Lung (tissue), 12 donors: ENCODE measurements around the gene DSTN. TPM values are rescaled to one million over a fixed set of nuclear protein-coding genes. Genes with fewer than 3 reads are reported as not detected.
A peak's percentile ranks its signal among the peaks of the same experiment; 100 is the strongest.

Source experiments
- ATAC-seq: fragments of 200-7000 bp; cut with Tn5 transposase; one replicate; pipeline ENCODE4 v1.9.1; 2020; ENCODE audit warnings: moderate number of reproducible peaks; ENCODE audit not compliant: insufficient read depth, low FRiP score
- DNase-seq, 3 donors: peaks; one replicate each; pipeline ENCODE4 v3.0.0-alpha.2; 2013 to 2017
- H3K27ac ChIP-seq, 2 donors: one replicate each; pipeline ENCODE4 v1.5.1; 2013; ENCODE audit warnings: mild to moderate bottlenecking in 2 of 2, moderate library complexity in 2 of 2, control low read depth in 1 of 2, inconsistent platforms in 1 of 2, low read depth in 1 of 2, low read length in 1 of 2
- H3K27me3 ChIP-seq, 3 donors: one replicate each; pipeline ENCODE4 v1.5.1; 2013; ENCODE audit warnings: low read length in 2 of 3; ENCODE audit not compliant: control insufficient read depth in 3 of 3, insufficient read depth in 3 of 3
- H3K36me3 ChIP-seq, 4 donors: one replicate each; pipeline ENCODE4 v1.5.1; 2013; ENCODE audit warnings: low read length in 4 of 4, mild to moderate bottlenecking in 1 of 4, moderate library complexity in 1 of 4; ENCODE audit not compliant: control insufficient read depth in 4 of 4, insufficient read depth in 4 of 4
- H3K4me1 ChIP-seq, 5 donors: one replicate each; pipeline ENCODE4 v1.5.1; 2013; ENCODE audit warnings: low read length in 5 of 5, mild to moderate bottlenecking in 2 of 5, moderate library complexity in 1 of 5; ENCODE audit not compliant: control insufficient read depth in 5 of 5, insufficient read depth in 5 of 5
- H3K4me3 ChIP-seq: one replicate; pipeline ENCODE4 v1.5.1; 2013; ENCODE audit warnings: mild to moderate bottlenecking, control low read depth, moderate library complexity
- H3K9ac ChIP-seq, 2 donors: one replicate each; pipeline ENCODE4 v1.5.1; 2013; ENCODE audit warnings: low read length in 2 of 2, control low read depth in 1 of 2; ENCODE audit not compliant: insufficient read depth in 1 of 2
- H3K9me3 ChIP-seq, 4 donors: one replicate each; pipeline ENCODE4 v1.5.1; 2013; ENCODE audit warnings: low read length in 3 of 4, mild to moderate bottlenecking in 1 of 4, moderate library complexity in 1 of 4; ENCODE audit not compliant: control insufficient read depth in 4 of 4, insufficient read depth in 3 of 4
- CTCF ChIP-seq: IDR thresholded peaks from 2 replicates; pipeline ENCODE4 v1.5.1; 2012; ENCODE audit warnings: mild to moderate bottlenecking; ENCODE audit errors: control extremely low read depth, extremely low read depth
- WGBS, 2 donors: extraction: QIAGEN DNeasy Blood & Tissue Kit; methylation state at CpG; one replicate each; pipeline ENCODE4 v1.1.7; 2013; 5-methylcytosine and 5-hydroxymethylcytosine counted together
- polyA plus RNA-seq, 2 donors: library from polyadenylated mRNA; stranded (reverse); fragments of 200-250 nt; gene quantifications; one replicate each; pipeline ENCODE4 v1.2.1, GENCODE V29; 2013
- total RNA-seq, 2 donors: library from RNA; depleted of rRNA in 1 of 2; stranded (reverse); fragments of >200 nt in 1 of 2; gene quantifications; one replicate each; pipeline ENCODE4 v1.2.1, GENCODE V29; 2014 to 2021
- donor health status: control.
- donor health status: control.
- donor health status: Bipolar disorder and iron deficiency.
- donor health status: healthy.
- donor health status: DM: yes; HTN: yes; CAD: no.

DSTN gene
- total and polyA plus RNA-seq, 4 donors: 313 to 532 (median 380) TPM

DNA sequence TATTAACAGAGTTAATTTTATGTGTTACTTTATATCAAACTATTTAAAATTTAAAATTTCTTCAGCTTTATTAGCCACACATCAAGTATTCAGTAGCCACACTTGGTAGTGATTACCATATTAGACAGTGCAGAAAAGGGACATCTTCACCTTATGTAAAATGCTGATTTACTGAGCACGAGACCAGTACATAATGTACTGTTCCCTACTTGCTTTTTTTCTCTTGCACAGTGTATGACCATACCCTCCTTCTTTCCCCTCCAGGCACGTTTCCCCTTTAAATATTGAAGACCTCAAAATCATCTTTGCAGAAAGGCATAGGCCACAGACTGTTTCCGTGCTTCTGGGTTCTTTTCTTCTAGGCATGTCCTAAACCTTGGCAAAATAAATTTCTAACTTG is 17.9 kb downstream of the DSTN start:
- Histone ChIP-seq H3K9ac (no peak overlapping the region), H3K9me3 (no peaks in the 10 kb centered on the region), H3K27me3 (no peaks in the 10 kb centered on the region), H3K4me3 (no peak overlapping the region), H3K27ac (no peak overlapping the region), H3K36me3 (peaks cover 0 to 9% (median under 1%) of the 10 kb centered on the region in 4 donors), H3K4me1 (peaks cover 2 to 21% (median 10%) of the 10 kb centered on the region in 5 donors)
- no peak for TF ChIP-seq CTCF
- DNase-seq (no peak), ATAC-seq (no peak)
- 59 to 87% methylated on average over 3 of the region's 3 CpGs for WGBS, 2 donors

DNA sequence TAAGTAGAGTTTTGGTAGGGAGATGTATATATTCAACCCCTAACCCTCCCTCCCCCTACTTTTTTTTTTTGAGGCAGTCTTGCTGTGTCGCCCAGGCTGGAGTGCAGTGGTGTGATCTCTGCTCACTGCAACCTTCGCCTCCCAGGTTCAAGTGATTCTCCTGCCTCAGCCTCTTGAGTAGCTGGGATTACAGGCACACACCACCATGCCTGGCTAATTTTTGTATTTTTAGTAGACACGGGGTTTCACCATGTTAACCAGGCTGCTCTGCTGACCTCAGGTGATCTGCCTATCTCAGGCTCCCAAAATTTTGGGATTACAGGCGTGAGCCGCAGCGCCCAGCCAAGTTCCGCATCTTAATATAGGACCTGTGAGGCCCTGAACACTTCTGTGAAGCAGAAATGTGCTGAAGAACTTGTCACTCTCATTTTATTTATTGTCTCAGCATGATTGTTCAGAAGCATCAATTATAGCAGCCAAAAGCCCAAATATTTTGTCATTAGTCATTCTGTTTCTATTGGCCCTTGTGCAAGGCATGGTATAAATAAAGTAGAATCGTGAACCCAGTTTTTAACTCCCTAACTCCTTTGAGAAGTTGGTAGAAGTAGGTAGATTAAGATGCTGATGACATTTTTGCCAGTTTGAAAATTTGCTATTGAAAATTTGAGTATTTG is 19.4 kb downstream of the DSTN start:
- no peak for DNase-seq
- Histone ChIP-seq H3K36me3 (peaks cover 0 to 6% (median under 1%) of the 10 kb centered on the region in 4 donors), H3K4me1 (peaks cover 2 to 23% (median 16%) of the 10 kb centered on the region in 5 donors), H3K27me3 (no peaks in the 10 kb centered on the region), H3K4me3 (no peak overlapping the region), H3K9me3 (no peaks in the 10 kb centered on the region), H3K27ac (no peak overlapping the region), H3K9ac (no peak overlapping the region)
- WGBS, 2 donors: 70 to 87% methylated on average over 8 of the region's 8 CpGs
- TF ChIP-seq CTCF: no peak
- no peak for ATAC-seq

DNA sequence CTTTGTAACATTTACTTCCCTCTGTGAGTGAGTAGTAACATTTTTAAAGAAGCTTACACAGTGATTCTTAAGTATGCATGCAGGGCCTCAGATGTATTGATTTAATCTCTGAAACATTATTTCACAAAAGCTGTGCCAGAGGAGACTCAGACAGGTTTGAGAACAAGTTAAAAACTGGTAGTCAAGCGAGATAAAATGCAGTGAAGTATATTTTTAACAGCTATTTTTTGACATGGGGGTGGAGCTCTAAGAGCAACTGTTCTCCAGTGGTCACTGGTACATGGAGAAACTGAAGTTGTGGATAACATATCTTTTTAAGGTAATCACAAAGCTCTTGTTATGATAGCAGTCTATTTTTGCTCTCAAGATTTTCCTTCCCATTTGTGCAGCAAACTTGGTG is 20.4 kb downstream of the DSTN start:
- Histone ChIP-seq H3K4me1 (peaks cover 5 to 31% (median 25%) of the 10 kb centered on the region in 5 donors), H3K9ac (peak overlapping the region in 1 of 2 donors; percentile 23), H3K27me3 (no peaks in the 10 kb centered on the region), H3K4me3 (no peak overlapping the region), H3K27ac (no peak overlapping the region), H3K36me3 (peaks cover 0 to 6% (median under 1%) of the 10 kb centered on the region in 4 donors), H3K9me3 (no peaks in the 10 kb centered on the region)
- no peak for TF ChIP-seq CTCF
- peak in 2 of 3 donors; percentile 36 to 61 for DNase-seq
- 40 to 62% methylated on average over 1 of the region's 1 CpG for WGBS, 2 donors
- no peak for ATAC-seq

DNA sequence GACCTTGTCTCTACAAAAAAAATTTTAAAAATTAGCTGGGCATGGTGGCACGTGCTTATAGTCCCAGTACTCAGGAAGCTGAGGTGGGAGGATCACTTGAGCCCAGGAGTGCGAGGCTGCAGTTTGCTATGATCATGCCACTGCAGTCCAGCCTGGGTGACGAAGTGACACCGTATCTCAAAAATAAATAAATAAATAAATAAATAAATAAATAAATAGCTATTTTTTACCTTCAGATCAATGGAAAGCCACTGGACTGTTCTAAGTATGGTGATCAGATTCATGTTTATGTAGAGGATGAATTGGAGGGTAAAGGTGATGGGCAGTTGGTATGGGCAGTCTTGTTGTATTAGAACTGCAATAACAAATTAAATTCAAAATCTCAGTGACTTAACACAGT is 24.0 kb downstream of the DSTN start:
- Histone ChIP-seq H3K4me1 (peaks cover 4 to 33% (median 29%) of the 10 kb centered on the region in 5 donors), H3K27me3 (no peaks in the 10 kb centered on the region), H3K9ac (no peak overlapping the region), H3K4me3 (no peak overlapping the region), H3K36me3 (peaks cover 0 to 4% (median under 1%) of the 10 kb centered on the region in 4 donors), H3K9me3 (no peaks in the 10 kb centered on the region), H3K27ac (no peak overlapping the region)
- WGBS, 2 donors: 75 to 83% methylated on average over 4 of the region's 4 CpGs
- ATAC-seq (no peak), DNase-seq (no peak)
- TF ChIP-seq CTCF: no peak
